Esophagus muscularis mucosa (tissue), 4 donors: ENCODE measurements around the gene HMGA1. TPM values are rescaled to one million over a fixed set of nuclear protein-coding genes. Genes with fewer than 3 reads are reported as not detected.

Experiments
- DNase-seq: peaks from one replicate; pipeline ENCODE4 v3.0.0-alpha.2; 2017; ENCODE audit errors: extremely low spot score
- H3K27ac ChIP-seq, 4 donors: fragments of 200-600 bp; sonication (generic); replicated peaks in 1 of 4; 1 replicate in 3 of 4; 2 replicates in 1 of 4; pipeline ENCODE4 v1.5.1; 2016 to 2019; ENCODE audit warnings: mild to moderate bottlenecking in 1 of 4
- H3K27me3 ChIP-seq, 4 donors: fragments of 200-600 bp; sonication (generic); one replicate each; pipeline versions ENCODE4 v1.5.1 to v1.6.0; 2016 to 2019
- H3K36me3 ChIP-seq, 4 donors: fragments of 200-600 bp; sonication (generic); one replicate each; pipeline ENCODE4 v1.5.1; 2016 to 2019
- H3K4me1 ChIP-seq, 4 donors: fragments of 200-600 bp; sonication (generic); one replicate each; pipeline ENCODE4 v1.5.1; 2016 to 2019
- H3K4me3 ChIP-seq, 4 donors: fragments of 200-600 bp; sonication (generic); 1 replicate in 2 of 4; 2 replicates in 2 of 4; pipeline ENCODE4 v1.5.1; 2016 to 2019; ENCODE audit warnings: mild to moderate bottlenecking in 4 of 4, moderate library complexity in 1 of 4
- H3K9me3 ChIP-seq, 4 donors: fragments of 200-600 bp; sonication (generic); 1 replicate in 3 of 4; 2 replicates in 1 of 4; pipeline ENCODE4 v1.5.1; 2016 to 2019
- CTCF ChIP-seq, 3 experiments: fragments of 200-600 bp in 2 of 3; fragments of 450-650 bp in 1 of 3; sonication (generic) in 2 of 3; IDR thresholded peaks; one replicate each; pipeline ENCODE4 v1.5.1; 2017 to 2019; ENCODE audit warnings: antibody characterized with exemption in 3 of 3, mild to moderate bottlenecking in 2 of 3, moderate library complexity in 1 of 3
- EP300 ChIP-seq: sonication (generic); formaldehyde crosslinking; IDR thresholded peaks from one replicate; pipeline ENCODE4 v1.6.1; 2017; ENCODE audit warnings: antibody characterized with exemption
- POLR2A ChIP-seq: fragments of 450-650 bp; IDR thresholded peaks from one replicate; pipeline ENCODE4 v1.6.1; 2017; ENCODE audit warnings: antibody characterized with exemption, moderate library complexity, mild to moderate bottlenecking, low read depth
- POLR2AphosphoS5 ChIP-seq, 2 donors: sonication (generic); formaldehyde crosslinking; IDR thresholded peaks; one replicate each; pipeline ENCODE4 v1.6.1; 2017; ENCODE audit warnings: antibody characterized with exemption in 2 of 2
- WGBS: methylation state at CpG from one replicate; pipeline ENCODE4 v1.1.5; 2018; 5-methylcytosine and 5-hydroxymethylcytosine counted together
- intact Hi-C: fragments of 100-400 bp; cut with DNase I; formaldehyde crosslinking; loops from one replicate; pipeline ENCODE4 v1.15.1; 2023
- total RNA-seq, 4 donors: library from RNA; depleted of rRNA; stranded (reverse); fragments of >200 nt; gene quantifications; one replicate each; pipeline versions ENCODE4 v1.1.0 to v1.2.1, GENCODE V29; 2016

Gene HMGA1
- total RNA-seq, 4 donors from 2014 or later: 8.3 to 27.2 (median 17.5) TPM

DNA sequence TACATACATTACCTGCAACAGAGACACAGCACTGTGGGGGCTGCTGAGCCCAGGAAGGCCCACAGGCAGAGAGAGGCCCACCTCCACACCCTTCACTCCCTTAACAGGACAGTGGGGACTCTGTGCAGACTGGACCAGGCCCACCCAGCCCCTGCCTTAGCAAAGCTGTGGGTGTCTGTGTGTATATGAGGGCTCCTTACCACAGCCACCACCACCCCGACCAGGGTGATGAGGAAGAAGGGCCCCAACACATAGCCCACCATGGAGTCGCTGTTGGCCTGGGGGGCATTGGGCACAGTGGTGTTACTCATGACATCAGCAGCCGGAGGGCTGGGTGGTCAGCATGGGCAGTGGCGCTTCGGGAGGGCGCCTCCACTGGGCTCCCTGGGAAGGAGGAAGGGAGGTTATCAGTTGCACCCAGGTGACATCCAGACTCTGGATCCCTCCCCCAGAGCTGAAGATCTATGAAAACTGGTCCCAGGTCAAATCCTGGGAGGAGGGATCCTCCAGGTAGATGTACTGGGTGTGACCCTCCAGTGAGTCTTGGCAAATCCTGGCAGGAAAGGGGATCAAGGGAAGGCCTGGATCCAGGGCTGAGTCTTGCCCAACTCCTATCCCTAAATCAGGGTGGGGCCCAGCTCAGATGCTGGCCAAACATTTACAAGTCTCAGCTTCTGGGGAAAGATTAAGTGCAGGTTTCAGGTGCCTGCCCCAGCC, 11.0 kb downstream of the HMGA1 start:
- TF ChIP-seq EP300 (no peak), CTCF (IDR thresholded peaks at IDR 0.05) (no peak), POLR2AphosphoS5 (IDR thresholded peaks at IDR 0.05) (no peak), POLR2A (no peak)
- intact Hi-C loops: loop anchor here (2.0 to 10.0 kb wide), 4 partner anchors 51 to 357 kb away; partner anchors contain the start of gene NUDT3
- peaks cover 0 to 8% (median under 1%) of the 10 kb centered on the region in 4 donors for H3K36me3 ChIP-seq
- peak overlapping the region; percentile 84 to 91 (median 90) for H3K27ac ChIP-seq
- peaks cover 33 to 56% (median 45%) of the 10 kb centered on the region in 4 donors for H3K4me1 ChIP-seq
- peak overlapping the region; percentile 74 to 84 (median 80) for H3K4me3 ChIP-seq
- no peaks in the 10 kb centered on the region for H3K9me3 ChIP-seq
- no peaks in the 10 kb centered on the region for H3K27me3 ChIP-seq
- WGBS: 90% methylated on average over 2 of the region's 6 CpGs
- no peak for DNase-seq

- TF ChIP-seq CTCF (IDR thresholded peaks at IDR 0.05) (no peak), EP300 (no peak), POLR2A (no peak), POLR2AphosphoS5 (IDR thresholded peaks at IDR 0.05) (no peak)
- Histone ChIP-seq H3K4me1 (peaks cover 33 to 52% (median 45%) of the 10 kb centered on the region in 4 donors), H3K27ac (peak overlapping the region; percentile 84 to 91 (median 90)), H3K9me3 (no peaks in the 10 kb centered on the region), H3K4me3 (peak overlapping the region; percentile 74 to 84 (median 80)), H3K36me3 (peaks cover 0 to 2% (median 0%) of the 10 kb centered on the region in 4 donors), H3K27me3 (no peaks in the 10 kb centered on the region)
- no peak for DNase-seq
- WGBS: 36% methylated on average over 4 of the region's 17 CpGs
- intact Hi-C loops: loop anchor here (2.0 to 10.0 kb wide), 4 partner anchors 51 to 357 kb away; partner anchors contain the start of gene NUDT3
Measured at GRCh38 chr6:34248198-34248726, 11.6 kb downstream of the HMGA1 start.

- intact Hi-C loops: loop anchor here (2.0 to 10.0 kb wide), 4 partner anchors 52 to 356 kb away; partner anchors contain the start of gene NUDT3
- H3K36me3 ChIP-seq: no peaks in the 10 kb centered on the region
- WGBS: 0% methylated on average over 4 of the region's 79 CpGs
Measured at GRCh38 chr6:34248727-34249468, 12.2 kb downstream of the HMGA1 start, which contains the start of gene SMIM29. SMIM29 (minus strand) TSS chr6:34249006; CDS start chr6:34247791, 1,215 bp downstream.

More at GRCh38 chr6:34248727-34249468, 12.2 kb downstream of the HMGA1 start, which contains the start of gene SMIM29:
- Histone ChIP-seq H3K4me3 (peak within 1 kb of the TSS; percentile 74 to 84 (median 80)), H3K27ac (peak within 1 kb of the TSS; percentile 84 to 91 (median 90)), H3K4me1 (peaks cover 28 to 46% (median 41%) of the 10 kb centered on the region in 4 donors), H3K27me3 (no peaks in the 10 kb centered on the region), H3K9me3 (no peaks in the 10 kb centered on the region)
- peak in 2 of 3 experiments; percentile 99 for TF ChIP-seq CTCF (IDR thresholded peaks at IDR 0.05)
- TF ChIP-seq POLR2A: peak; percentile 75
- no peak for TF ChIP-seq EP300
- TF ChIP-seq POLR2AphosphoS5 (IDR thresholded peaks at IDR 0.05): peak; percentile 87 to 95
- peak; percentile 99 for DNase-seq
